Right atrium auricular region (tissue), 2 donors: ENCODE measurements around the gene SENP5. TPM values are rescaled to one million over a fixed set of nuclear protein-coding genes. Genes with fewer than 3 reads are reported as not detected.

Source experiments
- DNase-seq: peaks from one replicate; pipeline ENCODE4 v3.0.0-alpha.2; 2019; ENCODE audit warnings: low spot score
- H3K27ac ChIP-seq, 2 donors: fragments of 200-600 bp; sonication (generic); 1 replicate in 1 of 2; 2 replicates in 1 of 2; pipeline ENCODE4 v1.5.1; 2016 to 2019
- H3K27me3 ChIP-seq, 2 donors: fragments of 200-600 bp; sonication (generic); one replicate each; pipeline versions ENCODE4 v1.5.1 to v1.6.0; 2017 to 2019
- H3K36me3 ChIP-seq: fragments of 200-600 bp; sonication (generic); one replicate; pipeline ENCODE4 v1.5.1; 2016
- H3K4me1 ChIP-seq, 2 donors: fragments of 200-600 bp; sonication (generic); one replicate each; pipeline versions ENCODE4 v1.5.1 to v1.6.0; 2017 to 2019
- H3K4me3 ChIP-seq, 2 donors: fragments of 200-600 bp; sonication (generic); 1 replicate in 1 of 2; 2 replicates in 1 of 2; pipeline ENCODE4 v1.5.1; 2017 to 2019; ENCODE audit warnings: mild to moderate bottlenecking in 1 of 2, moderate library complexity in 1 of 2
- H3K9me3 ChIP-seq, 2 donors: fragments of 200-600 bp; sonication (generic); one replicate each; pipeline ENCODE4 v1.5.1; 2019
- CTCF ChIP-seq, 2 donors: fragments of 200-600 bp; sonication (generic); IDR thresholded peaks; one replicate each; pipeline ENCODE4 v1.5.1; 2019; ENCODE audit warnings: antibody characterized with exemption in 2 of 2
- total RNA-seq, 2 donors: library from RNA; depleted of rRNA; stranded (reverse); fragments of >200 nt; gene quantifications; one replicate each; pipeline ENCODE4 v1.1.0, GENCODE V29; 2016

The SENP5 gene
- total RNA-seq, 2 donors from 2014 or later, result 18.7 to 22.1 TPM

- Histone ChIP-seq H3K36me3 (peaks cover 81% of the 10 kb centered on the region), H3K27ac (no peak overlapping the region), H3K4me1 (no peaks in the 10 kb centered on the region), H3K9me3 (no peaks in the 10 kb centered on the region), H3K4me3 (no peak overlapping the region), H3K27me3 (no peaks in the 10 kb centered on the region)
- DNase-seq, result no peak
- no peak for TF ChIP-seq CTCF (IDR thresholded peaks at IDR 0.05)
Observed at GRCh38 chr3:196932600-196932999, 64.9 kb downstream of the SENP5 start.

GRCh38 chr3:196936288-196936687, 68.6 kb downstream of the SENP5 start:
- peaks cover 0 to 12% of the 10 kb centered on the region in 2 donors for H3K4me1 ChIP-seq
- H3K27ac ChIP-seq, result no peak overlapping the region
- H3K4me3 ChIP-seq, result no peak overlapping the region
- DNase-seq, result no peak
- no peaks in the 10 kb centered on the region for H3K27me3 ChIP-seq
- H3K9me3 ChIP-seq, result no peaks in the 10 kb centered on the region
- H3K36me3 ChIP-seq, result peaks cover 77% of the 10 kb centered on the region
- TF ChIP-seq CTCF (IDR thresholded peaks at IDR 0.05), result no peak

GRCh38 chr3:196938124-196938523, 70.4 kb downstream of the SENP5 start:
- Histone ChIP-seq H3K27ac (no peak overlapping the region), H3K36me3 (peaks cover 61% of the 10 kb centered on the region), H3K4me3 (no peak overlapping the region), H3K4me1 (peaks cover 0 to 17% of the 10 kb centered on the region in 2 donors), H3K27me3 (no peaks in the 10 kb centered on the region), H3K9me3 (no peaks in the 10 kb centered on the region)
- no peak for TF ChIP-seq CTCF (IDR thresholded peaks at IDR 0.05)
- no peak for DNase-seq

GRCh38 chr3:196938576-196938975, 70.9 kb downstream of the SENP5 start:
- H3K27me3 ChIP-seq, result no peaks in the 10 kb centered on the region
- DNase-seq, result no peak
- TF ChIP-seq CTCF (IDR thresholded peaks at IDR 0.05), result no peak
- no peak overlapping the region for H3K4me3 ChIP-seq
- peaks cover 0 to 22% of the 10 kb centered on the region in 2 donors for H3K4me1 ChIP-seq
- H3K27ac ChIP-seq, result no peak overlapping the region
- peaks cover 56% of the 10 kb centered on the region for H3K36me3 ChIP-seq
- H3K9me3 ChIP-seq, result no peaks in the 10 kb centered on the region

GRCh38 chr3:196941729-196942225, 74.1 kb downstream of the SENP5 start:
- DNase-seq, result no peak
- peak overlapping the region; percentile 88 to 94 for H3K27ac ChIP-seq
- H3K9me3 ChIP-seq, result no peaks in the 10 kb centered on the region
- peaks cover 26% of the 10 kb centered on the region for H3K36me3 ChIP-seq
- H3K27me3 ChIP-seq, result no peaks in the 10 kb centered on the region
- no peak for TF ChIP-seq CTCF (IDR thresholded peaks at IDR 0.05)
- peak overlapping the region; percentile 96 to 100 for H3K4me3 ChIP-seq
- peaks cover 0 to 30% of the 10 kb centered on the region in 2 donors for H3K4me1 ChIP-seq
